Measurements from ENCODE around the gene ANKMY1.

Gene ANKMY1

DNA sequence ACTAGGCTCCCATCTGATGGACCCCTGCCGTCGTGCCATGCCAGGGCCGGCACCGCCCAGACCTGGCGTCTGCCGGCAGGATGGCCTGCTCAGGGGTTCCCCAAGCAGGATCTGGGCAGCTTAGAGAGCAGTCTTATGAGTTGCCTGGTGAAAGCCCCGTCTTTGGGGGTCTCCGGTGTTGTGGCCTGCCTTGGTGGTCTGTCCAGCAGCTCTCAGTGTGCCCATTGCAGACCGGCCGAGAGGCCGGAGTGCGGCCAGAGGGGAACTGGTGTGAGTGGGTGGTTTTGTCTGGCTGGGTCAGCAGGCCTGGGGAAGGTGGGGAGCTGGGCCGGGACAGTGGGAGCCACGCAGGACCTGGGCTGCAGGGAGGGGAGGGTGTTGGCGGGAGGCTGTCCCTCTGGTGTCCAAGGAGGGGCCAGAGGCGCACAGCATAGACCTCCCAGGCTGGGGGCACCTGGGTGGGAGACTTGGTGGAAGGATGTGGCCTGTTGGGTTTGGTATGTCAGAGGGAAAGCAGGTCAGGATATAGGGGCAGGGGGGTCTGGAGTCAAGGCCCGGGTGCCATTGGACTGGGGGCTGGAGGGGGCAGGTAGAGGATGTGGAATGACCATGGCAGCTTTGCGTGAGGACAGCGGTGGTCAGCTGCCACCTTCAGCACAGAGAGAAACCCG, 105.9 kb downstream of the ANKMY1 start:
- H3K4me1 ChIP-seq (ENCODE audit: control insufficient read depth, insufficient read depth, low read length), result peaks cover 59% of the 10 kb centered on the region
- H3K27me3 ChIP-seq (ENCODE audit: control insufficient read depth, insufficient read depth, low read length, poor library complexity, severe bottlenecking), result peaks cover 33% of the 10 kb centered on the region
- no peaks in the 10 kb centered on the region for H3K9me3 ChIP-seq (ENCODE audit: control insufficient read depth, low read length)
- H3K36me3 ChIP-seq (ENCODE audit: control insufficient read depth, insufficient read depth, low read length), result no peaks in the 10 kb centered on the region
- 62 to 63% methylated on average over 20 of the region's 20 CpGs for WGBS, 2 experiments
- no peak overlapping the region for H3K27ac ChIP-seq (ENCODE audit: insufficient read depth, low read depth, low read length, poor library complexity, severe bottlenecking)
- peak overlapping the region; percentile 63 for H3K4me3 ChIP-seq (ENCODE audit: insufficient read depth, low read depth, low read length)

- Histone ChIP-seq H3K4me3 (ENCODE audit: insufficient read depth, low read depth, low read length) (no peak overlapping the region), H3K4me1 (ENCODE audit: control insufficient read depth, insufficient read depth, low read length) (peaks cover 51% of the 10 kb centered on the region), H3K27me3 (ENCODE audit: control insufficient read depth, insufficient read depth, low read length, poor library complexity, severe bottlenecking) (peaks cover 27% of the 10 kb centered on the region), H3K9me3 (ENCODE audit: control insufficient read depth, low read length) (no peaks in the 10 kb centered on the region), H3K27ac (ENCODE audit: insufficient read depth, low read depth, low read length, poor library complexity, severe bottlenecking) (no peak overlapping the region), H3K36me3 (ENCODE audit: control insufficient read depth, insufficient read depth, low read length) (no peaks in the 10 kb centered on the region)
- WGBS, 2 experiments, result 82 to 85% methylated on average over 13 of the region's 13 CpGs
Observed at GRCh38 chr2:240451108-240451611, 106.6 kb downstream of the ANKMY1 start.

DNA sequence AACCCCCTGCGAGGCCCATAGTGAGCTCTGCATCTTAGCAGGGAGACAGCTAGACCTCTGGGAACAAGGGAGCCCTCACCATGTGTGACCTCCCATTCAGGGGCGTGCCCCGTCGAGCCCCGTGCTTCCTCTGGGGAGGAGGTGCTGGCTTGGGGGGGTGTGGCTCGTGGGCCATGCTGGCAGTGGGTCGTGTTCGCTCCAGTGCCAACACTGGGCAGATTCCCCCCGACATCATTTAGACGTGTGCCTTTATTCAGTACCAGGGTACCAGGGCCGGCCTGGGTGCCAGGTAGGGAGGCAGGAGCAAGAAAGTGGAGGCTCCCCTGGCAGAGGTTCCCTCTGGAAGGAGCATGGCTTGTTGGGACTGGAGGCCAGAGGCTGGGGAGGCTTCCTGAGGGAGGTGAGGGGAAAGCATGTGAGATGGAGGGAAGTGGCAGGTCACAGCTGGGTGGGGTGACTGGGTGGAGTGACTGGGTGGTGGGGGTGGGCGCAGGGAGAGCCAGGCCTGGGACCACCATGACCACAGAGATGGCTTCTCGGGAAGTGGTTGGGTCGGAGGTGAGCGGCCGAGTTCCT, 107.2 kb downstream of the ANKMY1 start:
- 75 to 77% methylated on average over 16 of the region's 16 CpGs for WGBS, 2 experiments
- H3K27ac ChIP-seq (ENCODE audit: insufficient read depth, low read depth, low read length, poor library complexity, severe bottlenecking), result no peak overlapping the region
- H3K36me3 ChIP-seq (ENCODE audit: control insufficient read depth, insufficient read depth, low read length), result no peaks in the 10 kb centered on the region

GRCh38 chr2:240449764-240450531, 107.8 kb downstream of the ANKMY1 start:
- no peak overlapping the region for H3K27ac ChIP-seq (ENCODE audit: insufficient read depth, low read depth, low read length, poor library complexity, severe bottlenecking)
- H3K4me3 ChIP-seq (ENCODE audit: insufficient read depth, low read depth, low read length), result no peak overlapping the region
- no peaks in the 10 kb centered on the region for H3K9me3 ChIP-seq (ENCODE audit: control insufficient read depth, low read length)
- no peaks in the 10 kb centered on the region for H3K36me3 ChIP-seq (ENCODE audit: control insufficient read depth, insufficient read depth, low read length)
- WGBS, 2 experiments, result 66 to 67% methylated on average over 22 of the region's 22 CpGs
- peaks cover 15% of the 10 kb centered on the region for H3K27me3 ChIP-seq (ENCODE audit: control insufficient read depth, insufficient read depth, low read length, poor library complexity, severe bottlenecking)
- H3K4me1 ChIP-seq (ENCODE audit: control insufficient read depth, insufficient read depth, low read length), result peaks cover 39% of the 10 kb centered on the region

More for the DNA sequence above, 107.2 kb downstream of the ANKMY1 start:
- no peaks in the 10 kb centered on the region for H3K9me3 ChIP-seq (ENCODE audit: control insufficient read depth, low read length)
- peaks cover 46% of the 10 kb centered on the region for H3K4me1 ChIP-seq (ENCODE audit: control insufficient read depth, insufficient read depth, low read length)
- H3K4me3 ChIP-seq (ENCODE audit: insufficient read depth, low read depth, low read length), result no peak overlapping the region
- H3K27me3 ChIP-seq (ENCODE audit: control insufficient read depth, insufficient read depth, low read length, poor library complexity, severe bottlenecking), result peaks cover 21% of the 10 kb centered on the region

DNA sequence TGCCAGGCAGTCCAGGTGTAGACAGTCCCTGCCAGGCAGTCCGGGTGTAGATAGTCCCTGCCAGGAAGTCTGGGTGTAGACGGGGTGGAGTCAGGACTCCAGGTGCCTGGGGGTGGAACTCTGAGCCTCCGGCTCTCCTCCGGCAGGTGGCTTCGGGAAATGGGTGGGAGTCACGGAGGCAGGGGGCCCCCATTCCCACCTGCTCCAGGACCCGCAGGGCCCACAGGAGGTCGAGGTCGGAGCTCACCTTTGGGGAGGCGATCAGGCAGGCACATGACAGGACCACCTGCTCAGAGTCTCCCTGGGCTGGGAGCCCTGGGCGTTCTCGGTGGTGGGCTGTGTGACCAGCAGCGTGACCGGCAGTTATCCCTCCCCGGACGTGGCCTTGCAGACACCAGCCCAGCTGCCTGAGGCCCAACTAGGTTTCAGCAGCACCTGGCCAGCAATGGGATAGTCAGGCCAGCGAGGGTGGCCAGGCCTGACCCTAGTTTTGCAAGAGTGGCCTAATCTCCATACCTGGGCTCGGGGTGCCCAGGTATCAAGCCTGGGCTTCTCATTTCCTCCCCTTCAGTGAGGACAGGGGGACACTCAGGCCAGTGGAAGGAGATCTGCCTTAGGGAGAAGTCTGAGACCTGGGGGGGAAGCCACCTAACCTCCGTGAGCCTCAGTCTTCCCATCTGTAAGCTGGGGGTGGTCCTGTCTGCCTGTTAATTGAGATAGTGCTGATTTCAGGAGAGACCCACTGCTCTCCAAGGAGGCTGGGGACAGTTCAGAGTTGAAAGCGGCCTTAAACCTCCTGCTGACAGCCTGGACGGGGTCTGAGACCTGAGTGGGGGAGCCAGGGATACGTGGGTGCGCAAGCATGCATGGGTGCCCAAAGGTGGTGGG, 109.2 kb downstream of the ANKMY1 start:
- H3K4me1 ChIP-seq (ENCODE audit: control insufficient read depth, insufficient read depth, low read length), result peaks cover 28% of the 10 kb centered on the region
- no peak overlapping the region for H3K27ac ChIP-seq (ENCODE audit: insufficient read depth, low read depth, low read length, poor library complexity, severe bottlenecking)
- peaks cover 2% of the 10 kb centered on the region for H3K27me3 ChIP-seq (ENCODE audit: control insufficient read depth, insufficient read depth, low read length, poor library complexity, severe bottlenecking)
- H3K9me3 ChIP-seq (ENCODE audit: control insufficient read depth, low read length), result no peaks in the 10 kb centered on the region
- H3K36me3 ChIP-seq (ENCODE audit: control insufficient read depth, insufficient read depth, low read length), result no peaks in the 10 kb centered on the region
- no peak overlapping the region for H3K4me3 ChIP-seq (ENCODE audit: insufficient read depth, low read depth, low read length)
- WGBS, 2 experiments, result 91 to 93% methylated on average over 23 of the region's 23 CpGs

DNA sequence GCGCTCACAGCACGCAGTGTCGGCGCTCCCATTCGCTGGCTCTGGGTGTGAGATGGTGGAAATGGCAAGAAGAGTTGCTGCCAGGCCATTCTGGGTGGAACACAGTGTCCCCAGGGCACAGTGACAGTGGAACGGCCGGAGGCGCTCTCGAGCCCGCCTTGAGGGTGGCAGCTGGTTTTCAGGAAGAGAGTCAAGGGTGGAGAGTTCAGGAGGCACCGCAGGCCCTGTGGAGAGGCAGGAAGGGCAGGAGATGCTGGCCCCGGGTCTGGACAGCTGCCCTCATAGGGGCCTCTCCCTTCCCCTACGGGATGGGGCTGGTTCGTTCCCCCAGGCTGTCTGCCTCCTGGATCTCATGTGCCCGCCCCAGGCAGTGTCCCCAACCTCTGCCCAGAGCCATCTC, 109.9 kb downstream of the ANKMY1 start:
- H3K4me3 ChIP-seq (ENCODE audit: insufficient read depth, low read depth, low read length), result no peak overlapping the region
- H3K27ac ChIP-seq (ENCODE audit: insufficient read depth, low read depth, low read length, poor library complexity, severe bottlenecking), result no peak overlapping the region
- 93 to 95% methylated on average over 15 of the region's 15 CpGs for WGBS, 2 experiments

DNA sequence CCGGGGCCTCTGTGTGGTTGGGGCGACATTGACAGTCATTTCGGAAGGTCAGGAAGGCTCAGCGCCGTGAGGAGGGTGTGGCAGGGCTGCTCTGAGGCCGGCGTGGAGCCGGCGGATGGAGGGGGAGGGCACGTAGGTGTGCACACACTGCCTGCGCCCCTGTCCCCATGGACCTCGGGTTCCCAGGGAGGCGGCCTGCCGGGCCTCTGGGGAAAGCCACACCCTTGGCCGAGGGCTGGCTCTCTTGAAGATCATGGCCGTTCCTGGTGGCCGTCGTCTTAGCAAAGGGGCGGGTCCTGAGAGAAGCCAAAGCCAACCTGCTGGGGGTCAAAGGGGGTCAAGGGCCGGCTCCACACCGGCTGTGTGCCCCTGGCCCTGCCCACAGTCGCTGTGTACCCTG, 110.5 kb downstream of the ANKMY1 start:
- Histone ChIP-seq H3K9me3 (ENCODE audit: control insufficient read depth, low read length) (no peaks in the 10 kb centered on the region), H3K36me3 (ENCODE audit: control insufficient read depth, insufficient read depth, low read length) (no peaks in the 10 kb centered on the region), H3K4me3 (ENCODE audit: insufficient read depth, low read depth, low read length) (no peak overlapping the region), H3K4me1 (ENCODE audit: control insufficient read depth, insufficient read depth, low read length) (peaks cover 28% of the 10 kb centered on the region), H3K27ac (ENCODE audit: insufficient read depth, low read depth, low read length, poor library complexity, severe bottlenecking) (no peak overlapping the region), H3K27me3 (ENCODE audit: control insufficient read depth, insufficient read depth, low read length, poor library complexity, severe bottlenecking) (no peaks in the 10 kb centered on the region)
- WGBS, 2 experiments, result 88 to 89% methylated on average over 22 of the region's 22 CpGs

More for the DNA sequence above, 109.9 kb downstream of the ANKMY1 start:
- no peaks in the 10 kb centered on the region for H3K36me3 ChIP-seq (ENCODE audit: control insufficient read depth, insufficient read depth, low read length)
- H3K27me3 ChIP-seq (ENCODE audit: control insufficient read depth, insufficient read depth, low read length, poor library complexity, severe bottlenecking), result no peaks in the 10 kb centered on the region
- H3K4me1 ChIP-seq (ENCODE audit: control insufficient read depth, insufficient read depth, low read length), result peaks cover 28% of the 10 kb centered on the region
- H3K9me3 ChIP-seq (ENCODE audit: control insufficient read depth, low read length), result no peaks in the 10 kb centered on the region

GRCh38 chr2:240446664-240447175, 111.1 kb downstream of the ANKMY1 start:
- H3K4me1 ChIP-seq (ENCODE audit: control insufficient read depth, insufficient read depth, low read length), result peaks cover 22% of the 10 kb centered on the region

DNA sequence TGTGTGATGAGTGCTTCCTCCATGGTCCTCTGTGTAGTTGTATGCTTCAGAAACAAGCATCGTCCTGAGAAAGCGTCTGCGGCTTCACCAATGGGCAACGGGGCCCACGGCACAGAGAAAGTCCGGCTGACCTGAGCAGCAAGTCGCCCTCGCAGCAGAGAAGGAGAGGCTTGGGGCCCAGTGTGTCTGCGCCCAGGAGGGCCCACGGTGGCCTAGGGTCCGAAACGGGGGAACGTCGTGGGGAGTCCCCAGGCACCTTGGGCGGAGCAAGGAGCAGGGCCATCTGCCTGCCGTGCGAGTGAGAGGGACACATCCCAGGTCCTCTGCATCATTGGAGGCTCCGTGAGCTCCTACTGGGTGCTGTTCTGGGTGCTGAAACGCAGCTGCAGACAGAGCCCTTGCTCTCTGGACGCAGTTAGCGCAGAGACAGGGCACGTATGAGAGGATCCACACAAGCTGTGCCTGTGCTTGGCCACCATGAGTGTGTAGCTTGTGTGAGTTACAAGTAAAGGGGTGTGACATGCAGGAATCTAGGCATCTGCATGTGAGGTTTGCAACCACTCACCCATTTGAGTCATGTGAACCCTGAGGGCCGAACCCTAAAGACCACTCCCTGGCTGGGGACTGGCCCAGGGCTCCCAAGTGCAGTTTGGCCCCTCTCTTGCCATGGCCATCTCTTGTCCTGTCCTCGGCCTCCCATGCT, 111.7 kb downstream of the ANKMY1 start:
- WGBS, 2 experiments, result 86 to 87% methylated on average over 24 of the region's 24 CpGs
- H3K4me1 ChIP-seq (ENCODE audit: control insufficient read depth, insufficient read depth, low read length), result peaks cover 17% of the 10 kb centered on the region
- no peaks in the 10 kb centered on the region for H3K36me3 ChIP-seq (ENCODE audit: control insufficient read depth, insufficient read depth, low read length)
- no peak overlapping the region for H3K27ac ChIP-seq (ENCODE audit: insufficient read depth, low read depth, low read length, poor library complexity, severe bottlenecking)
- no peaks in the 10 kb centered on the region for H3K27me3 ChIP-seq (ENCODE audit: control insufficient read depth, insufficient read depth, low read length, poor library complexity, severe bottlenecking)
- no peak overlapping the region for H3K4me3 ChIP-seq (ENCODE audit: insufficient read depth, low read depth, low read length)
- no peaks in the 10 kb centered on the region for H3K9me3 ChIP-seq (ENCODE audit: control insufficient read depth, low read length)

More at GRCh38 chr2:240446664-240447175, 111.1 kb downstream of the ANKMY1 start:
- Histone ChIP-seq H3K4me3 (ENCODE audit: insufficient read depth, low read depth, low read length) (no peak overlapping the region), H3K27ac (ENCODE audit: insufficient read depth, low read depth, low read length, poor library complexity, severe bottlenecking) (no peak overlapping the region), H3K27me3 (ENCODE audit: control insufficient read depth, insufficient read depth, low read length, poor library complexity, severe bottlenecking) (no peaks in the 10 kb centered on the region), H3K9me3 (ENCODE audit: control insufficient read depth, low read length) (no peaks in the 10 kb centered on the region), H3K36me3 (ENCODE audit: control insufficient read depth, insufficient read depth, low read length) (no peaks in the 10 kb centered on the region)
- 90 to 92% methylated on average over 12 of the region's 12 CpGs for WGBS, 2 experiments

All from ectodermal cell (in vitro differentiated cells).